H1 (cell line): ENCODE results near the gene TMEM39B. TPM values are rescaled to one million over a fixed set of nuclear protein-coding genes. Genes with fewer than 3 reads are reported as not detected.

Experiments
- CTCF ChIA-PET: fragments of 300-600 bp; sonication (Branson Sonifier 250); formaldehyde crosslinking; loops from one replicate; lab custom pipeline; 2021; ENCODE audit not compliant: partially characterized antibody; lab: Charles Lee
- POLR2A ChIA-PET: fragments of 300-600 bp; sonication (Branson Sonifier 250); formaldehyde crosslinking; loops from one replicate; lab custom pipeline; 2021; ENCODE audit warnings: inconsistent platforms; ENCODE audit not compliant: partially characterized antibody; lab: Charles Lee
- DNase-seq, 2 experiments: peaks; one replicate each; pipeline versions ENCODE4 v3.0.0 to v3.0.0-alpha.2; 2010 to 2022; ENCODE audit warnings: low spot score in 2 of 2, low read depth in 1 of 2, mixed read lengths in 1 of 2
- FAIRE-seq: peaks from 2 replicates; lab custom pipeline; 2011; peaks lifted over from hg19 to GRCh38; lab: Jason Lieb, UNC
- H2AFZ ChIP-seq: 2 replicates; pipeline ENCODE4 v1.8.1; 2012; ENCODE audit warnings: low read length, inconsistent platforms
- H2AK5ac ChIP-seq: 2 replicates; pipeline ENCODE4 v1.6.1; 2013; ENCODE audit warnings: low read depth, low read length
- H2BK120ac ChIP-seq: replicated peaks from 2 replicates; pipeline ENCODE3; 2013; ENCODE audit warnings: low read depth, low read length, inconsistent platforms
- H2BK12ac ChIP-seq: 2 replicates; pipeline ENCODE4 v1.6.1; 2013; ENCODE audit warnings: low read depth, low read length
- H2BK15ac ChIP-seq: 2 replicates; pipeline ENCODE4 v1.6.1; 2013; ENCODE audit warnings: low read length
- H2BK20ac ChIP-seq: 2 replicates; pipeline ENCODE4 v1.6.1; 2013; ENCODE audit warnings: low read length
- H2BK5ac ChIP-seq: 2 replicates; pipeline ENCODE4 v1.6.1; 2013; ENCODE audit warnings: low read depth, low read length
- H3K14ac ChIP-seq: 2 replicates; pipeline ENCODE4 v1.6.1; 2013; ENCODE audit warnings: inconsistent platforms; ENCODE audit not compliant: insufficient read length
- H3K18ac ChIP-seq: 2 replicates; pipeline ENCODE4 v1.6.1; 2013; ENCODE audit warnings: low read length; ENCODE audit errors: extremely low read depth
- H3K23ac ChIP-seq: 2 replicates; pipeline ENCODE4 v1.6.1; 2013; ENCODE audit warnings: inconsistent platforms; ENCODE audit not compliant: insufficient read length
- H3K23me2 ChIP-seq: 2 replicates; pipeline ENCODE4 v1.6.1; 2013; ENCODE audit warnings: low read depth, low read length
- H3K27ac ChIP-seq: 2 replicates; pipeline ENCODE4 v1.6.1; 2011; ENCODE audit warnings: low read depth, low read length, inconsistent platforms
- H3K27me3 ChIP-seq, 4 experiments: replicated peaks in 1 of 4; 1 replicate in 1 of 4; 2 replicates in 3 of 4; pipeline versions ENCODE4 v1.6.1 to v1.8.1; 2011 to 2013; ENCODE audit warnings: low read length in 3 of 4, mild to moderate bottlenecking in 3 of 4, inconsistent platforms in 2 of 4, mixed read lengths in 2 of 4, moderate library complexity in 1 of 4; ENCODE audit not compliant: control insufficient read depth in 3 of 4, insufficient read depth in 3 of 4; ENCODE audit errors: extremely low read depth in 1 of 4
- H3K36me3 ChIP-seq, 4 experiments: 2 replicates each; pipeline versions ENCODE4 v1.6.1 to v1.8.1; 2011 to 2013; ENCODE audit warnings: mild to moderate bottlenecking in 4 of 4, low read length in 3 of 4, moderate library complexity in 2 of 4, control low read depth in 1 of 4, inconsistent platforms in 1 of 4; ENCODE audit not compliant: insufficient read depth in 4 of 4, control insufficient read depth in 2 of 4
- H3K4ac ChIP-seq: replicated peaks from 2 replicates; pipeline ENCODE3; 2013; ENCODE audit warnings: low read length, low read depth, mixed read lengths, inconsistent platforms; ENCODE audit not compliant: insufficient read length
- H3K4me1 ChIP-seq, 4 experiments: replicated peaks in 1 of 4; 1 replicate in 1 of 4; 2 replicates in 3 of 4; pipeline versions ENCODE4 v1.6.1 to v1.8.1; 2011 to 2013; ENCODE audit warnings: low read length in 3 of 4, inconsistent platforms in 2 of 4, mixed read lengths in 1 of 4; ENCODE audit not compliant: insufficient read depth in 4 of 4, control insufficient read depth in 3 of 4
- H3K4me2 ChIP-seq, 2 experiments: 2 replicates each; pipeline versions ENCODE4 v1.6.1 to v1.8.1; 2011 to 2013; ENCODE audit warnings: low read depth in 2 of 2, low read length in 2 of 2, control low read depth in 1 of 2, inconsistent platforms in 1 of 2, mild to moderate bottlenecking in 1 of 2; ENCODE audit not compliant: insufficient read depth in 1 of 2
- H3K4me3 ChIP-seq, 4 experiments: fragments of 200-600, 300-600 bp in 1 of 4; sonication (generic), shearing (Covaris generic), sonication (Bioruptor Twin) in 1 of 4; 2 replicates each; pipeline versions ENCODE4 v1.5.1 to v1.8.1; 2011 to 2016; ENCODE audit warnings: low read length in 4 of 4, low read depth in 3 of 4, control low read depth in 2 of 4, inconsistent platforms in 2 of 4, mild to moderate bottlenecking in 2 of 4, mixed read lengths in 1 of 4, moderate library complexity in 1 of 4; ENCODE audit not compliant: insufficient read depth in 2 of 4; ENCODE audit errors: extremely low read depth in 1 of 4
- H3K56ac ChIP-seq: replicated peaks from 2 replicates; pipeline ENCODE3; 2013; ENCODE audit warnings: low read depth, mild to moderate bottlenecking, mixed read lengths, low read length, inconsistent platforms; ENCODE audit not compliant: insufficient read length
- H3K79me1 ChIP-seq: 2 replicates; pipeline ENCODE4 v1.6.1; 2013; ENCODE audit warnings: low read depth, low read length, control low read depth
- H3K79me2 ChIP-seq, 2 experiments: 2 replicates each; pipeline versions ENCODE4 v1.6.1 to v1.8.1; 2012 to 2013; ENCODE audit warnings: low read length in 2 of 2, mild to moderate bottlenecking in 2 of 2, inconsistent platforms in 1 of 2; ENCODE audit not compliant: insufficient read depth in 2 of 2, control insufficient read depth in 1 of 2
- H3K9ac ChIP-seq, 4 experiments: replicated peaks in 1 of 4; 1 replicate in 1 of 4; 2 replicates in 3 of 4; pipeline versions ENCODE4 v1.6.1 to v1.8.1; 2011 to 2013; ENCODE audit warnings: low read depth in 3 of 4, low read length in 3 of 4, control low read depth in 2 of 4, mild to moderate bottlenecking in 2 of 4, moderate library complexity in 2 of 4, inconsistent platforms in 1 of 4; ENCODE audit errors: extremely low read depth in 1 of 4
- H3K9me3 ChIP-seq, 2 experiments: 2 replicates each; pipeline versions ENCODE4 v1.6.1 to v1.8.1; 2012 to 2013; ENCODE audit warnings: mild to moderate bottlenecking in 2 of 2, moderate library complexity in 2 of 2, control low read depth in 1 of 2, inconsistent platforms in 1 of 2, low read depth in 1 of 2, low read length in 1 of 2, mixed read lengths in 1 of 2; ENCODE audit not compliant: insufficient read depth in 2 of 2
- H4K20me1 ChIP-seq, 2 experiments: replicated peaks in 1 of 2; 2 replicates each; pipeline versions ENCODE3 to v1.8.1; 2011 to 2013; ENCODE audit warnings: inconsistent platforms in 2 of 2, low read length in 2 of 2, mild to moderate bottlenecking in 1 of 2; ENCODE audit not compliant: insufficient read depth in 2 of 2, control insufficient read depth in 1 of 2
- H4K5ac ChIP-seq: 2 replicates; pipeline ENCODE4 v1.6.1; 2013; ENCODE audit warnings: low read length, low read depth, mixed read lengths, inconsistent platforms; ENCODE audit not compliant: insufficient read length
- H4K8ac ChIP-seq: 2 replicates; pipeline ENCODE4 v1.8.0; 2013; ENCODE audit warnings: mild to moderate bottlenecking, moderate library complexity, low read length, inconsistent platforms; ENCODE audit not compliant: insufficient read depth; ENCODE audit errors: extremely low read depth
- H4K91ac ChIP-seq: replicated peaks from 2 replicates; pipeline ENCODE3; 2013; ENCODE audit warnings: low read length, mixed read lengths, inconsistent platforms; ENCODE audit not compliant: insufficient read length
- BCL11A ChIP-seq, 2 experiments: IDR thresholded peaks; one replicate each; pipeline ENCODE4 v1.6.1; 2011; ENCODE audit warnings: low read depth in 2 of 2, low read length in 2 of 2, mild to moderate bottlenecking in 2 of 2
- BRCA1 ChIP-seq: IDR thresholded peaks from 2 replicates; pipeline ENCODE4 v1.6.1; 2012; ENCODE audit warnings: low read depth, low read length, improper control_type of control experiment
- CBX5 ChIP-seq: fragments of 300-800, 300-1000 bp; sonication (generic); IDR thresholded peaks from 2 replicates; pipeline ENCODE4 v1.7.1; 2016; ENCODE audit warnings: antibody characterized with exemption, low read length, low read depth
- CEBPB ChIP-seq: IDR thresholded peaks from 2 replicates; pipeline ENCODE4 v1.6.1; 2012; ENCODE audit warnings: low read depth, low read length
- CREB1 ChIP-seq: IDR thresholded peaks from 2 replicates; pipeline ENCODE4 v1.6.1; 2012; ENCODE audit warnings: inconsistent platforms
- EGR1 ChIP-seq: IDR thresholded peaks from 2 replicates; pipeline ENCODE4 v1.6.1; 2011; ENCODE audit warnings: low read depth, low read length, borderline replicate concordance
- HDAC6 ChIP-seq: IDR thresholded peaks from one replicate; pipeline ENCODE4 v1.7.1; 2012; ENCODE audit warnings: low read depth, mild to moderate bottlenecking, inconsistent platforms, low read length, moderate library complexity
- JUND ChIP-seq: IDR thresholded peaks from 2 replicates; pipeline ENCODE4 v1.6.1; 2011; ENCODE audit warnings: mild to moderate bottlenecking, improper control_type of control experiment, low read length
- KDM5A ChIP-seq: fragments of 200-600 bp; IDR thresholded peaks from 2 replicates; pipeline ENCODE4 v1.7.1; 2012; ENCODE audit warnings: mild to moderate bottlenecking, low read length, inconsistent platforms, mixed read lengths
- RXRA ChIP-seq: IDR thresholded peaks from 2 replicates; pipeline ENCODE4 v1.6.1; 2011; ENCODE audit warnings: low read depth, mild to moderate bottlenecking, low read length, moderate library complexity; ENCODE audit not compliant: insufficient read depth
- SIN3A ChIP-seq, 2 experiments: IDR thresholded peaks in 1 of 2; conservative IDR thresholded peaks in 1 of 2; 2 replicates each; pipeline ENCODE4 v1.6.1; 2011 to 2012; ENCODE audit warnings: low read length in 2 of 2, improper control_type of control experiment in 1 of 2, low read depth in 1 of 2, mild to moderate bottlenecking in 1 of 2
- SP1 ChIP-seq: IDR thresholded peaks from 2 replicates; pipeline ENCODE4 v1.6.1; 2011; ENCODE audit warnings: low read depth, low read length
- TAF1 ChIP-seq: IDR thresholded peaks from 2 replicates; pipeline ENCODE4 v1.6.1; 2011; ENCODE audit warnings: mild to moderate bottlenecking, low read depth, low read length
- TEAD4 ChIP-seq: IDR thresholded peaks from 2 replicates; pipeline ENCODE4 v1.6.1; 2012; ENCODE audit warnings: low read depth, low read length, inconsistent platforms, mixed read lengths
- WGBS, 2 experiments: shearing (Covaris generic) in 1 of 2; methylation state at CpG; one replicate each; pipeline versions ENCODE4 v1.1.6 to v1.1.7; 2013 to 2015; ENCODE audit warnings: low lambda C conversion rate in 2 of 2, mixed read lengths in 2 of 2, inconsistent platforms in 1 of 2, low coverage in 1 of 2, missing lambda C conversion rate in 1 of 2; ENCODE audit not compliant: insufficient replicate concordance in 2 of 2, insufficient coverage in 1 of 2, insufficient read length in 1 of 2; ENCODE audit errors: extremely low coverage in 1 of 2, missing lambda C conversion rate in 1 of 2; 5-methylcytosine and 5-hydroxymethylcytosine counted together
- polyA plus RNA-seq, 7 experiments: library from polyadenylated mRNA; depleted of rRNA in 3 of 7; stranded (reverse) in 5 of 7; unstranded in 2 of 7; fragments of >200 nt in 5 of 7; fragments of 200-250 nt in 2 of 7; gene quantifications; 1 replicate in 5 of 7; 2 replicates in 1 of 7; 4 replicates in 1 of 7; pipeline versions ENCODE4 v1.2.1 to v1.2.3, GENCODE V29; 2011 to 2013; ENCODE audit warnings: missing spikeins in 2 of 7, mixed read lengths in 2 of 7
- total RNA-seq: library from RNA; stranded (reverse); fragmentation: NEBNext Ultra II Directional; extraction: Animal tissue kit (Norgen Biotek cat#: 25700); gene quantifications from 2 replicates; pipeline ENCODE4 v1.2.1, GENCODE V29; 2021
- TF ChIP-seq, protein P1 (sequence below): IDR thresholded peaks from 2 replicates; pipeline ENCODE4 v1.6.1; 2011; ENCODE audit warnings: low read depth, mild to moderate bottlenecking, low read length; ENCODE audit not compliant: insufficient read depth

The TMEM39B gene
- total and polyA plus RNA-seq, 2 of the 8 experiments (the other 6 are each of a cell fraction or from before 2014, with no cell fraction given), result 25.3 to 32.7 TPM

DNA sequence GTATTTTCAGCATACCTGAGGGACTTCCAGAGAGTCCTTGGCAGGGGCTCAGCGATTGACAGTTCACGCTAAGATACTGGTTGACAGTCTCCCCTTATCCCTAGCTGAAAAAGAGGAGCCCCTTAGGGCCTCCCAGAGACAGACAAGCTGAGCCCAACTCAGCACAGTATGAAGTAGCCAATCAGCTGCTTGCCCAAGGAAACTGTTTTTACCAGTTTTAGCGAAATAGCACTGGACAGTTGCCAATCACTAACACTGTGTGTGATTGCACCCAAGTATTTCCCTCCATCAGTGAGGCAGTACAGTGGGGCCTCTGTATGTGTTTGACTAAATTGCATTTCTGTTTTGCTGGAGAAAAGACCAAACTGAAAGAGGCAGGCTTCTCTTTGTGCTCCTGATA, 32.0 kb upstream of the TMEM39B start:
- Histone ChIP-seq H2BK20ac (no peak overlapping the region), H4K91ac (no peak overlapping the region), H3K9ac (no peak overlapping the region), H3K14ac (no peak overlapping the region), H2BK120ac (no peak overlapping the region), H2BK12ac (no peak overlapping the region), H4K5ac (no peak overlapping the region), H3K23ac (no peak overlapping the region), H3K4me3 (no peak overlapping the region), H3K4ac (no peak overlapping the region), H2BK15ac (no peak overlapping the region), H3K27ac (no peak overlapping the region), H2AK5ac (no peak overlapping the region), H3K36me3 (peaks cover 2 to 74% (median 63%) of the 10 kb centered on the region in 4 experiments), H3K4me1 (no peaks in the 10 kb centered on the region), H3K23me2 (no peaks in the 10 kb centered on the region), H4K20me1 (peaks cover 5 to 22% of the 10 kb centered on the region in 2 experiments), H3K9me3 (no peaks in the 10 kb centered on the region), H3K4me2 (no peak overlapping the region), H2AFZ (no peak overlapping the region), H3K79me2 (peaks cover 0 to 24% of the 10 kb centered on the region in 2 experiments; a peak in 2 of 4 replicates), H3K18ac (no peak overlapping the region), H4K8ac (no peak overlapping the region), H3K79me1 (peaks cover 4% of the 10 kb centered on the region), H2BK5ac (no peak overlapping the region), H3K27me3 (no peaks in the 10 kb centered on the region), H3K56ac (no peak overlapping the region)
- DNase-seq (no peak), FAIRE-seq (no peak)
- ChIA-PET CTCF (interaction anchor here (0.6 to 2.3 kb wide), 2 partner anchors 15 to 22 kb away, joined by 3 to 10 read pairs; no protein-coding TSS in a partner anchor), POLR2A (interaction anchor here (0.6 to 1.6 kb wide), 8 partner anchors 9 to 161 kb away, joined by 3 to 5 read pairs (median 4); no protein-coding TSS in a partner anchor)
- WGBS, 2 experiments, result 85% methylated on average over 3 of the region's 3 CpGs; no CpG with 5 or more reads in 1 of the 2 experiments
- no peak for TF ChIP-seq BCL11A (IDR thresholded peaks at IDR 0.05; ENCODE audit: low read depth in 2 of 2, low read length in 2 of 2)
- TF ChIP-seq CBX5, result no peak
- no peak for TF ChIP-seq TAF1
- no peak for TF ChIP-seq SP1
- TF ChIP-seq CREB1, result no peak
- TF ChIP-seq SIN3A (conservative IDR thresholded peaks at IDR 0.05 in 1 of 2, IDR thresholded peaks at IDR 0.05 in 1 of 2; ENCODE audit: low read depth in 1 of 2, low read length in 2 of 2), result no peak
- no peak for TF ChIP-seq BRCA1
- no peak for TF ChIP-seq EGR1
- TF ChIP-seq HDAC6, result no peak
- TF ChIP-seq RXRA, result no peak
- TF ChIP-seq, protein P1, sequence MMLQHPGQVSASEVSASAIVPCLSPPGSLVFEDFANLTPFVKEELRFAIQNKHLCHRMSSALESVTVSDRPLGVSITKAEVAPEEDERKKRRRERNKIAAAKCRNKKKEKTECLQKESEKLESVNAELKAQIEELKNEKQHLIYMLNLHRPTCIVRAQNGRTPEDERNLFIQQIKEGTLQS, result no peak
- no peak for TF ChIP-seq CEBPB
- TF ChIP-seq TEAD4, result no peak
- no peak for TF ChIP-seq KDM5A
- TF ChIP-seq JUND, result no peak
